Left ventricle myocardium inferior (tissue), 1 donor: ENCODE data around the gene TMEM229A. TPM values are rescaled to one million over a fixed set of nuclear protein-coding genes. Genes with fewer than 3 reads are reported as not detected.

Source experiments
- DNase-seq: peaks from one replicate; pipeline ENCODE4 v3.0.0-alpha.2; 2020
- H3K27ac ChIP-seq: fragments of 200-600 bp; replicated peaks from 2 replicates; pipeline ENCODE4 v1.8.0; 2021
- H3K27me3 ChIP-seq: fragments of 200-600 bp; 2 replicates; pipeline ENCODE4 v1.8.0; 2021; ENCODE audit warnings: low read depth
- H3K36me3 ChIP-seq: fragments of 200-600 bp; 2 replicates; pipeline ENCODE4 v1.8.0; 2021
- H3K4me1 ChIP-seq: fragments of 200-600 bp; 2 replicates; pipeline ENCODE4 v1.8.0; 2021
- H3K4me3 ChIP-seq: fragments of 200-600 bp; 2 replicates; pipeline ENCODE4 v1.8.0; 2021; ENCODE audit warnings: mild to moderate bottlenecking, moderate library complexity
- H3K9me3 ChIP-seq: fragments of 200-600 bp; replicated peaks from 2 replicates; pipeline ENCODE4 v1.8.0; 2021
- intact Hi-C: fragments of 100-400 bp; cut with micrococcal nuclease; formaldehyde crosslinking; loops from one replicate; pipeline ENCODE4 v1.11.0; 2022
- total RNA-seq: library from RNA; stranded (reverse); fragmentation: NEBNext Ultra II Directional; extraction: Animal tissue kit (Norgen Biotek cat#: 25700); gene quantifications from one replicate; pipeline ENCODE4 v1.2.1, GENCODE V29; 2021
- TF ChIP-seq, protein P1 (sequence below): fragments of 200-600 bp; IDR thresholded peaks from 2 replicates; pipeline ENCODE4 v1.8.0; 2021; ENCODE audit warnings: antibody characterized with exemption, mild to moderate bottlenecking, borderline replicate concordance
- donor health status: DM: no; HTN: yes; CAD: no; lungs with severe emphysema.

TMEM229A gene
- total RNA-seq, 1 donor from 2014 or later = not detected

DNA sequence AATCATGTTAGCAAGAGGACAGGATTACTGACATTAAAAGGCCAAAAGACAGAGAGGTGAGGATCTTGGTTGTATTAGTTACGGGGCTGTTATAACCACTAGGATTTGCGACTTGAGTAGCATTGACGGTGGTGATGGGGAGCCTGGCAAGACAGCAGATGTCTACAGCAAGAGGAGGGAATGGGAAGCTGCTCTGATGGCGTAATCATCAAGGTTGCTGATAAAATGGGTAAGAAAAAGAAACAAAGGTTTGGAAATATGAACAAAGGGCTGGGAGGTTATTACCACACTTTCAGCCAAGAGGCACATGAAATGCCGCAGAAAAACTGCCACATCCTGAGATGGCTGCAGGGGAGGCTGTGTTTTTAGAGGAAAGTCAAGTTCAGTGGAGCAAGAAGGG lies 33.9 kb downstream of the TMEM229A start:
- peaks cover 21% of the 10 kb centered on the region for H3K9me3 ChIP-seq
- intact Hi-C loops = no loop called here

GRCh38 chr7:123996327-123996625 lies 36.6 kb downstream of the TMEM229A start:
- no peak overlapping the region for H3K4me3 ChIP-seq

More for the DNA sequence above, 33.9 kb downstream of the TMEM229A start:
- Histone ChIP-seq H3K4me3 (no peak overlapping the region), H3K27me3 (no peaks in the 10 kb centered on the region), H3K4me1 (peaks cover 5% of the 10 kb centered on the region), H3K27ac (no peak overlapping the region), H3K36me3 (no peaks in the 10 kb centered on the region)
- TF ChIP-seq, protein P1, sequence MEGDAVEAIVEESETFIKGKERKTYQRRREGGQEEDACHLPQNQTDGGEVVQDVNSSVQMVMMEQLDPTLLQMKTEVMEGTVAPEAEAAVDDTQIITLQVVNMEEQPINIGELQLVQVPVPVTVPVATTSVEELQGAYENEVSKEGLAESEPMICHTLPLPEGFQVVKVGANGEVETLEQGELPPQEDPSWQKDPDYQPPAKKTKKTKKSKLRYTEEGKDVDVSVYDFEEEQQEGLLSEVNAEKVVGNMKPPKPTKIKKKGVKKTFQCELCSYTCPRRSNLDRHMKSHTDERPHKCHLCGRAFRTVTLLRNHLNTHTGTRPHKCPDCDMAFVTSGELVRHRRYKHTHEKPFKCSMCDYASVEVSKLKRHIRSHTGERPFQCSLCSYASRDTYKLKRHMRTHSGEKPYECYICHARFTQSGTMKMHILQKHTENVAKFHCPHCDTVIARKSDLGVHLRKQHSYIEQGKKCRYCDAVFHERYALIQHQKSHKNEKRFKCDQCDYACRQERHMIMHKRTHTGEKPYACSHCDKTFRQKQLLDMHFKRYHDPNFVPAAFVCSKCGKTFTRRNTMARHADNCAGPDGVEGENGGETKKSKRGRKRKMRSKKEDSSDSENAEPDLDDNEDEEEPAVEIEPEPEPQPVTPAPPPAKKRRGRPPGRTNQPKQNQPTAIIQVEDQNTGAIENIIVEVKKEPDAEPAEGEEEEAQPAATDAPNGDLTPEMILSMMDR = no peak
- no peak for DNase-seq

GRCh38 chr7:123995617-123996326 lies 37.1 kb downstream of the TMEM229A start:
- no peak for DNase-seq
- Histone ChIP-seq H3K4me3 (no peak overlapping the region), H3K27ac (no peak overlapping the region), H3K27me3 (no peaks in the 10 kb centered on the region), H3K9me3 (peaks cover under 1% of the 10 kb centered on the region), H3K36me3 (no peaks in the 10 kb centered on the region), H3K4me1 (peaks cover 5% of the 10 kb centered on the region)
- TF ChIP-seq, protein P1 = no peak
- intact Hi-C loops = no loop called here

More at GRCh38 chr7:123996327-123996625, 36.6 kb downstream of the TMEM229A start:
- intact Hi-C loops = no loop called here
- Histone ChIP-seq H3K36me3 (no peaks in the 10 kb centered on the region), H3K27ac (no peak overlapping the region), H3K9me3 (peaks cover 5% of the 10 kb centered on the region), H3K4me1 (peaks cover 5% of the 10 kb centered on the region), H3K27me3 (no peaks in the 10 kb centered on the region)
- TF ChIP-seq, protein P1 = no peak
- DNase-seq = no peak

DNA sequence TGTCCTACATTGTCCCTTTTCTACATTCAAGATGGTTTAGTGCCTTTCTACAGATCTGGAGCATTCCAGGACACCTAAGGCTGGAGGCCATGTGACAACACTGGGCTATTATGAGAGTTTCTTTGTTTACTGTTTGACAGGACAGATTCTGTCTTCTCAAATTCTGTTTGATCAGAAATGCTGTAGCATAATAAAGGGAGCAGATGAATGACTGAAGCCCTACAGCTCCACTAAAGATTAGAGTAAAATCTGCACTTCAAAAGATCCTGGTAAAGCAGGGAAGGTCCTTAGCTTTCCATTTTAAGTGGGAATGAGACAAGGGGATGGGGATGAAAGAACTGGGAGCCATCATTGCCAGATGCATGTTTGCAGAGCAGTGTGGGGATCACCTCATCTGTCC lies 38.4 kb downstream of the TMEM229A start:
- TF ChIP-seq, protein P1 = no peak
- Histone ChIP-seq H3K36me3 (no peaks in the 10 kb centered on the region), H3K9me3 (no peaks in the 10 kb centered on the region), H3K27ac (no peak overlapping the region), H3K4me1 (peaks cover 5% of the 10 kb centered on the region), H3K4me3 (no peak overlapping the region), H3K27me3 (no peaks in the 10 kb centered on the region)
- intact Hi-C loops = no loop called here
- DNase-seq = no peak

GRCh38 chr7:123993996-123994395 lies 38.9 kb downstream of the TMEM229A start:
- Histone ChIP-seq H3K27ac (no peak overlapping the region), H3K9me3 (no peaks in the 10 kb centered on the region), H3K27me3 (no peaks in the 10 kb centered on the region), H3K36me3 (no peaks in the 10 kb centered on the region), H3K4me3 (no peak overlapping the region), H3K4me1 (peaks cover 5% of the 10 kb centered on the region)
- DNase-seq = no peak
- intact Hi-C loops = no loop called here
- TF ChIP-seq, protein P1 = no peak
